NCI-H82 (cell line): ENCODE measurements around the gene OPTN.

Source experiments
- DNase-seq: peaks from one replicate; lab custom pipeline; 2025; lab: John Stamatoyannopoulos, UW

OPTN gene

GRCh38 chr10:13184276-13184675 lies 84.3 kb downstream of the OPTN start:
- no peak for DNase-seq

- DNase-seq, result no peak
Observed at GRCh38 chr10:13184730-13185514, 85.0 kb downstream of the OPTN start.

GRCh38 chr10:13187135-13187534 lies 87.2 kb downstream of the OPTN start:
- no peak for DNase-seq
